H1 (cell line): ENCODE data around the gene BSCL2. TPM values are rescaled to one million over a fixed set of nuclear protein-coding genes. Genes with fewer than 3 reads are reported as not detected.
A peak's percentile ranks its signal among the peaks of the same experiment; 100 is the strongest.

ENCODE experiments used
- CTCF ChIA-PET: fragments of 300-600 bp; sonication (Branson Sonifier 250); formaldehyde crosslinking; loops from one replicate; lab custom pipeline; 2021; ENCODE audit not compliant: partially characterized antibody; lab: Charles Lee
- POLR2A ChIA-PET: fragments of 300-600 bp; sonication (Branson Sonifier 250); formaldehyde crosslinking; loops from one replicate; lab custom pipeline; 2021; ENCODE audit warnings: inconsistent platforms; ENCODE audit not compliant: partially characterized antibody; lab: Charles Lee
- DNase-seq, 2 experiments: peaks; one replicate each; pipeline versions ENCODE4 v3.0.0 to v3.0.0-alpha.2; 2010 to 2022; ENCODE audit warnings: low spot score in 2 of 2, low read depth in 1 of 2, mixed read lengths in 1 of 2
- FAIRE-seq: peaks from 2 replicates; lab custom pipeline; 2011; peaks lifted over from hg19 to GRCh38; lab: Jason Lieb, UNC
- H2AFZ ChIP-seq: 2 replicates; pipeline ENCODE4 v1.8.1; 2012; ENCODE audit warnings: low read length, inconsistent platforms
- H2AK5ac ChIP-seq: 2 replicates; pipeline ENCODE4 v1.6.1; 2013; ENCODE audit warnings: low read depth, low read length
- H2BK120ac ChIP-seq: replicated peaks from 2 replicates; pipeline ENCODE3; 2013; ENCODE audit warnings: low read depth, low read length, inconsistent platforms
- H2BK12ac ChIP-seq: 2 replicates; pipeline ENCODE4 v1.6.1; 2013; ENCODE audit warnings: low read depth, low read length
- H2BK15ac ChIP-seq: 2 replicates; pipeline ENCODE4 v1.6.1; 2013; ENCODE audit warnings: low read length
- H2BK20ac ChIP-seq: 2 replicates; pipeline ENCODE4 v1.6.1; 2013; ENCODE audit warnings: low read length
- H2BK5ac ChIP-seq: 2 replicates; pipeline ENCODE4 v1.6.1; 2013; ENCODE audit warnings: low read depth, low read length
- H3K14ac ChIP-seq: 2 replicates; pipeline ENCODE4 v1.6.1; 2013; ENCODE audit warnings: inconsistent platforms; ENCODE audit not compliant: insufficient read length
- H3K18ac ChIP-seq: 2 replicates; pipeline ENCODE4 v1.6.1; 2013; ENCODE audit warnings: low read length; ENCODE audit errors: extremely low read depth
- H3K23ac ChIP-seq: 2 replicates; pipeline ENCODE4 v1.6.1; 2013; ENCODE audit warnings: inconsistent platforms; ENCODE audit not compliant: insufficient read length
- H3K23me2 ChIP-seq: 2 replicates; pipeline ENCODE4 v1.6.1; 2013; ENCODE audit warnings: low read depth, low read length
- H3K27ac ChIP-seq: 2 replicates; pipeline ENCODE4 v1.6.1; 2011; ENCODE audit warnings: low read depth, low read length, inconsistent platforms
- H3K27me3 ChIP-seq, 4 experiments: replicated peaks in 1 of 4; 1 replicate in 1 of 4; 2 replicates in 3 of 4; pipeline versions ENCODE4 v1.6.1 to v1.8.1; 2011 to 2013; ENCODE audit warnings: low read length in 3 of 4, mild to moderate bottlenecking in 3 of 4, inconsistent platforms in 2 of 4, mixed read lengths in 2 of 4, moderate library complexity in 1 of 4; ENCODE audit not compliant: control insufficient read depth in 3 of 4, insufficient read depth in 3 of 4; ENCODE audit errors: extremely low read depth in 1 of 4
- H3K36me3 ChIP-seq, 4 experiments: 2 replicates each; pipeline versions ENCODE4 v1.6.1 to v1.8.1; 2011 to 2013; ENCODE audit warnings: mild to moderate bottlenecking in 4 of 4, low read length in 3 of 4, moderate library complexity in 2 of 4, control low read depth in 1 of 4, inconsistent platforms in 1 of 4; ENCODE audit not compliant: insufficient read depth in 4 of 4, control insufficient read depth in 2 of 4
- H3K4ac ChIP-seq: replicated peaks from 2 replicates; pipeline ENCODE3; 2013; ENCODE audit warnings: low read length, low read depth, mixed read lengths, inconsistent platforms; ENCODE audit not compliant: insufficient read length
- H3K4me1 ChIP-seq, 4 experiments: replicated peaks in 1 of 4; 1 replicate in 1 of 4; 2 replicates in 3 of 4; pipeline versions ENCODE4 v1.6.1 to v1.8.1; 2011 to 2013; ENCODE audit warnings: low read length in 3 of 4, inconsistent platforms in 2 of 4, mixed read lengths in 1 of 4; ENCODE audit not compliant: insufficient read depth in 4 of 4, control insufficient read depth in 3 of 4
- H3K4me2 ChIP-seq, 2 experiments: 2 replicates each; pipeline versions ENCODE4 v1.6.1 to v1.8.1; 2011 to 2013; ENCODE audit warnings: low read depth in 2 of 2, low read length in 2 of 2, control low read depth in 1 of 2, inconsistent platforms in 1 of 2, mild to moderate bottlenecking in 1 of 2; ENCODE audit not compliant: insufficient read depth in 1 of 2
- H3K4me3 ChIP-seq, 4 experiments: fragments of 200-600, 300-600 bp in 1 of 4; sonication (generic), shearing (Covaris generic), sonication (Bioruptor Twin) in 1 of 4; 2 replicates each; pipeline versions ENCODE4 v1.5.1 to v1.8.1; 2011 to 2016; ENCODE audit warnings: low read length in 4 of 4, low read depth in 3 of 4, control low read depth in 2 of 4, inconsistent platforms in 2 of 4, mild to moderate bottlenecking in 2 of 4, mixed read lengths in 1 of 4, moderate library complexity in 1 of 4; ENCODE audit not compliant: insufficient read depth in 2 of 4; ENCODE audit errors: extremely low read depth in 1 of 4
- H3K56ac ChIP-seq: replicated peaks from 2 replicates; pipeline ENCODE3; 2013; ENCODE audit warnings: low read depth, mild to moderate bottlenecking, mixed read lengths, low read length, inconsistent platforms; ENCODE audit not compliant: insufficient read length
- H3K79me1 ChIP-seq: 2 replicates; pipeline ENCODE4 v1.6.1; 2013; ENCODE audit warnings: low read depth, low read length, control low read depth
- H3K79me2 ChIP-seq, 2 experiments: 2 replicates each; pipeline versions ENCODE4 v1.6.1 to v1.8.1; 2012 to 2013; ENCODE audit warnings: low read length in 2 of 2, mild to moderate bottlenecking in 2 of 2, inconsistent platforms in 1 of 2; ENCODE audit not compliant: insufficient read depth in 2 of 2, control insufficient read depth in 1 of 2
- H3K9ac ChIP-seq, 4 experiments: replicated peaks in 1 of 4; 1 replicate in 1 of 4; 2 replicates in 3 of 4; pipeline versions ENCODE4 v1.6.1 to v1.8.1; 2011 to 2013; ENCODE audit warnings: low read depth in 3 of 4, low read length in 3 of 4, control low read depth in 2 of 4, mild to moderate bottlenecking in 2 of 4, moderate library complexity in 2 of 4, inconsistent platforms in 1 of 4; ENCODE audit errors: extremely low read depth in 1 of 4
- H3K9me3 ChIP-seq, 2 experiments: 2 replicates each; pipeline versions ENCODE4 v1.6.1 to v1.8.1; 2012 to 2013; ENCODE audit warnings: mild to moderate bottlenecking in 2 of 2, moderate library complexity in 2 of 2, control low read depth in 1 of 2, inconsistent platforms in 1 of 2, low read depth in 1 of 2, low read length in 1 of 2, mixed read lengths in 1 of 2; ENCODE audit not compliant: insufficient read depth in 2 of 2
- H4K20me1 ChIP-seq, 2 experiments: replicated peaks in 1 of 2; 2 replicates each; pipeline versions ENCODE3 to v1.8.1; 2011 to 2013; ENCODE audit warnings: inconsistent platforms in 2 of 2, low read length in 2 of 2, mild to moderate bottlenecking in 1 of 2; ENCODE audit not compliant: insufficient read depth in 2 of 2, control insufficient read depth in 1 of 2
- H4K5ac ChIP-seq: 2 replicates; pipeline ENCODE4 v1.6.1; 2013; ENCODE audit warnings: low read length, low read depth, mixed read lengths, inconsistent platforms; ENCODE audit not compliant: insufficient read length
- H4K8ac ChIP-seq: 2 replicates; pipeline ENCODE4 v1.8.0; 2013; ENCODE audit warnings: mild to moderate bottlenecking, moderate library complexity, low read length, inconsistent platforms; ENCODE audit not compliant: insufficient read depth; ENCODE audit errors: extremely low read depth
- H4K91ac ChIP-seq: replicated peaks from 2 replicates; pipeline ENCODE3; 2013; ENCODE audit warnings: low read length, mixed read lengths, inconsistent platforms; ENCODE audit not compliant: insufficient read length
- ASH2L ChIP-seq: fragments of 200-600, 300-600 bp; sonication (generic); IDR thresholded peaks from one replicate; pipeline ENCODE4 v1.7.1; 2017; ENCODE audit warnings: low read length
- GTF2F1 ChIP-seq: IDR thresholded peaks from 2 replicates; pipeline ENCODE4 v1.6.1; 2012; ENCODE audit warnings: low read depth, low read length, improper control_type of control experiment, borderline replicate concordance
- POU5F1 ChIP-seq: IDR thresholded peaks from 2 replicates; pipeline ENCODE4 v1.6.1; 2011; ENCODE audit warnings: low read depth, mild to moderate bottlenecking, low read length, moderate library complexity
- RFX5 ChIP-seq: IDR thresholded peaks from 2 replicates; pipeline ENCODE4 v1.6.1; 2011; ENCODE audit warnings: low read depth, low read length, improper control_type of control experiment, borderline replicate concordance
- WGBS, 2 experiments: shearing (Covaris generic) in 1 of 2; methylation state at CpG; one replicate each; pipeline versions ENCODE4 v1.1.6 to v1.1.7; 2013 to 2015; ENCODE audit warnings: low lambda C conversion rate in 2 of 2, mixed read lengths in 2 of 2, inconsistent platforms in 1 of 2, low coverage in 1 of 2, missing lambda C conversion rate in 1 of 2; ENCODE audit not compliant: insufficient replicate concordance in 2 of 2, insufficient coverage in 1 of 2, insufficient read length in 1 of 2; ENCODE audit errors: extremely low coverage in 1 of 2, missing lambda C conversion rate in 1 of 2; 5-methylcytosine and 5-hydroxymethylcytosine counted together
- polyA plus RNA-seq, 7 experiments: library from polyadenylated mRNA; depleted of rRNA in 3 of 7; stranded (reverse) in 5 of 7; unstranded in 2 of 7; fragments of >200 nt in 5 of 7; fragments of 200-250 nt in 2 of 7; gene quantifications; 1 replicate in 5 of 7; 2 replicates in 1 of 7; 4 replicates in 1 of 7; pipeline versions ENCODE4 v1.2.1 to v1.2.3, GENCODE V29; 2011 to 2013; ENCODE audit warnings: missing spikeins in 2 of 7, mixed read lengths in 2 of 7
- total RNA-seq: library from RNA; stranded (reverse); fragmentation: NEBNext Ultra II Directional; extraction: Animal tissue kit (Norgen Biotek cat#: 25700); gene quantifications from 2 replicates; pipeline ENCODE4 v1.2.1, GENCODE V29; 2021
- TF ChIP-seq, protein P1 (sequence below): IDR thresholded peaks from 2 replicates; pipeline ENCODE4 v1.6.1; 2012; ENCODE audit warnings: inconsistent platforms
- TF ChIP-seq, protein P2 (sequence below): IDR thresholded peaks from 2 replicates; pipeline ENCODE4 v1.6.1; 2012; ENCODE audit warnings: inconsistent platforms

The BSCL2 gene
- total and polyA plus RNA-seq, 2 of the 8 experiments (the other 6 are each of a cell fraction or from before 2014, with no cell fraction given) = 59.5 to 264 TPM

DNA sequence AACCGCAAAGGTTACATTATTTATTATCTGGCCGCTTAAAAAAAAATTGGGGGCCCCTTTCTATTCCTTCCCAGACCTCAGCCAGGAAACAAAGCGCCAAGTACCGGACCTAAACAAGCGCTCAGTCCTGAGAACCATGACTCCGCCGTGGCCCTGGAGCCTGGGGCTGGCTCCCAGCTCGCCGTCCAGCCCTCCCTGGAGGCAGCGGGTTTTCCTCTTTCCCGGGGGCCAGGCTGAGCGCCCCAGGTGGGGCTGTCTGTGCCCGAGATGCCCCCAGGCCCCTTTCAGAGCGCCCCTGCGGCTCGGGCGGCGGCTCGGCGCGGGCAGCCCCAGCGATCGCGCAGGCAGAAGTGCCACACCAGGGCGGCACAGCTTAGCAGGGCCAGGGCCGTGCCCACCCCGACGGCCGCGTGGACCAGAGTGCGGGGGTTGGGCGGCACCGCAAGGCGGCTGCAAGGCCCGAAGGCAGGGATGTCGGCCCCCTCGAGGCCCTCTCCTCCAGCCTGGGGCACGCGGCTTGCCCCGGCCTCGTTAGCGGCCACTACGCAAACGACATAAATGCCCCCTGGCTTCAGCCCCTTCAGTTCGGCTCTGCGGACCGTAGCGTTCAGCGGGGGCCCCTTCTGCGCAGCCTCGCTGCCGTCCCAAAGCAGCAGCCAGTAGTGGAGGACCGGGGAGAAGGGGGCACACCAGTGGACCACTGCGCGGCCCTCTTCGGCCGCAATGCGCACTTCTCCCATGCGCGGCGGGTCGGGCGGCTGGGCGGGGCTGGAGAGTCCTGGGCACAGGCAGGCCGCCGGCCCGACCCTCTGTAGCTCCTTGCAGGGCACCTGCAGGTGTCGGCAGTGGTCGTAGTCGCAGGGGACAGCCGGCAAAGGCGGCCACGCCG lies 19.5 kb downstream of the BSCL2 start:
- H4K91ac ChIP-seq = no peak overlapping the region
- no peak overlapping the region for H3K56ac ChIP-seq
- H3K27ac ChIP-seq = no peak overlapping the region
- H4K20me1 ChIP-seq = peaks cover 0 to 6% of the 10 kb centered on the region in 2 experiments
- no peaks in the 10 kb centered on the region for H3K27me3 ChIP-seq
- H3K79me1 ChIP-seq = no peaks in the 10 kb centered on the region
- peak overlapping the region in 1 of 2 experiments; percentile 1; a peak in 1 of 4 replicates for H3K4me2 ChIP-seq
- H3K23me2 ChIP-seq = no peaks in the 10 kb centered on the region
- peaks cover 0 to 4% (median 0%) of the 10 kb centered on the region in 4 experiments; a peak in 2 of 7 replicates for H3K4me1 ChIP-seq
- ChIA-PET POLR2A (interaction anchor here (0.6 to 61.4 kb wide), 12 partner anchors 8 to 295 kb away, joined by 3 to 2041 read pairs (median 3); partner anchors contain the start of genes B3GAT3, BSCL2, C11orf98 and CSKMT), CTCF (interaction anchor here (0.9 to 4.8 kb wide), 6 partner anchors 11 to 76 kb away, joined by 3 to 35 read pairs (median 4); partner anchors contain the start of genes BSCL2 and GNG3)
- no peak overlapping the region for H3K9ac ChIP-seq
- WGBS, 2 experiments = 85% methylated on average over 41 of the region's 74 CpGs; no CpG with 5 or more reads in 1 of the 2 experiments
- H3K4me3 ChIP-seq = no peak overlapping the region
- no peak overlapping the region for H2BK20ac ChIP-seq
- no peak overlapping the region for H2BK15ac ChIP-seq
- H2AFZ ChIP-seq = no peak overlapping the region; the same call in 1 of the 2 replicates
- H2BK5ac ChIP-seq = no peak overlapping the region
- H3K9me3 ChIP-seq = no peaks in the 10 kb centered on the region
- no peaks in the 10 kb centered on the region for H3K79me2 ChIP-seq
- H4K5ac ChIP-seq = no peak overlapping the region
- H3K4ac ChIP-seq = no peak overlapping the region
- no peak overlapping the region for H3K18ac ChIP-seq
- no peak overlapping the region for H2BK120ac ChIP-seq
- peaks cover 9 to 22% (median 20%) of the 10 kb centered on the region in 4 experiments; a peak in 6 of 8 replicates for H3K36me3 ChIP-seq
- H3K14ac ChIP-seq = no peak overlapping the region
- peak overlapping the region; percentile 88 for H4K8ac ChIP-seq
- TF ChIP-seq GTF2F1 (no peak), RFX5 (no peak), POU5F1 (no peak), ASH2L (peak; percentile 30)
- TF ChIP-seq, protein P1, sequence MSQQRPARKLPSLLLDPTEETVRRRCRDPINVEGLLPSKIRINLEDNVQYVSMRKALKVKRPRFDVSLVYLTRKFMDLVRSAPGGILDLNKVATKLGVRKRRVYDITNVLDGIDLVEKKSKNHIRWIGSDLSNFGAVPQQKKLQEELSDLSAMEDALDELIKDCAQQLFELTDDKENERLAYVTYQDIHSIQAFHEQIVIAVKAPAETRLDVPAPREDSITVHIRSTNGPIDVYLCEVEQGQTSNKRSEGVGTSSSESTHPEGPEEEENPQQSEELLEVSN = peak; percentile 65
- TF ChIP-seq, protein P2, sequence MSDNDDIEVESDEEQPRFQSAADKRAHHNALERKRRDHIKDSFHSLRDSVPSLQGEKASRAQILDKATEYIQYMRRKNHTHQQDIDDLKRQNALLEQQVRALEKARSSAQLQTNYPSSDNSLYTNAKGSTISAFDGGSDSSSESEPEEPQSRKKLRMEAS = peak; percentile 82
- FAIRE-seq (no peak), DNase-seq (no peak)
- no peak overlapping the region for H3K23ac ChIP-seq
- no peak overlapping the region for H2AK5ac ChIP-seq
- no peak overlapping the region for H2BK12ac ChIP-seq
